ENCODE results near the gene SYP. TPM values are rescaled to one million over a fixed set of nuclear protein-coding genes. Genes with fewer than 3 reads are reported as not detected.

Gene SYP
- polyA plus RNA-seq (ENCODE audit: insufficient read length): 2.6 TPM
- long read RNA-seq, donor 1: 0 reads
- long read RNA-seq, donor 2: 0 reads
- long read RNA-seq, donor 3: 0 reads
- long read RNA-seq, donor 4: 0 reads
- long read RNA-seq, donor 5: 0 reads
- long read RNA-seq, donor 6: 0 reads
- long read RNA-seq, donor 7: 0 reads
- long read RNA-seq, donor 8: 0 reads

- peak; percentile 70 for DNase-seq
These were observed at the start of gene SYP for GRCh38 chrX:49199906-49200771. TSS of gene SYP (minus strand) at chrX:49200193. CDS start at chrX:49200186, 7 bp downstream.

- no peak for DNase-seq
These were observed 49.6 kb upstream of the SYP start for GRCh38 chrX:49249616-49250015.

- no peak for DNase-seq
These were observed 49.1 kb upstream of the SYP start for GRCh38 chrX:49249071-49249470.

- no peak for DNase-seq
These were observed 48.2 kb upstream of the SYP start for GRCh38 chrX:49247916-49248811.

GRCh38 chrX:49247346-49247745, 47.4 kb upstream of the SYP start:
- no peak for DNase-seq

- DNase-seq: no peak
These were observed 46.5 kb upstream of the SYP start for GRCh38 chrX:49246541-49246940.

GRCh38 chrX:49244207-49244606, 44.2 kb upstream of the SYP start:
- DNase-seq: no peak

- DNase-seq: no peak
These were observed 43.2 kb upstream of the SYP start for GRCh38 chrX:49243166-49243565.

GRCh38 chrX:49242545-49243066, 42.6 kb upstream of the SYP start:
- no peak for DNase-seq

- DNase-seq: no peak
These were observed 38.7 kb upstream of the SYP start for GRCh38 chrX:49238735-49239134.

GRCh38 chrX:49237060-49237459, 37.1 kb upstream of the SYP start:
- no peak for DNase-seq

- no peak for DNase-seq
These were observed 34.0 kb upstream of the SYP start for GRCh38 chrX:49233887-49234555.

- DNase-seq: no peak
These were observed 33.2 kb upstream of the SYP start, which contains the start of gene CACNA1F for GRCh38 chrX:49233176-49233575. TSS of gene CACNA1F (minus strand) at chrX:49233340. CDS start at chrX:49233309, 31 bp downstream.

- no peak for DNase-seq
These were observed 32.5 kb upstream of the SYP start for GRCh38 chrX:49232525-49232924.

- DNase-seq: no peak
These were observed 31.5 kb upstream of the SYP start for GRCh38 chrX:49231333-49232000.

- no peak for DNase-seq
These were observed 30.7 kb upstream of the SYP start for GRCh38 chrX:49230500-49231232.

- no peak for DNase-seq
These were observed 28.2 kb upstream of the SYP start for GRCh38 chrX:49228185-49228584.

GRCh38 chrX:49227726-49228125, 27.7 kb upstream of the SYP start:
- DNase-seq: no peak

GRCh38 chrX:49226946-49227345, 27.0 kb upstream of the SYP start:
- DNase-seq: no peak

GRCh38 chrX:49225858-49226257, 25.9 kb upstream of the SYP start:
- no peak for DNase-seq

Measured in left kidney (tissue), 8 donors.